SU-DHL-6 (cell line): ENCODE data around the gene RWDD1.

Source experiments
- CTCF ChIP-seq: fragments of 200-600 bp; sonication (generic); IDR thresholded peaks from one replicate; pipeline ENCODE4 v1.5.1; 2017; ENCODE audit warnings: antibody characterized with exemption, mild to moderate bottlenecking, low read length, moderate library complexity; ENCODE audit not compliant: insufficient read depth, poor library complexity, severe bottlenecking
- EZH2phosphoT487 ChIP-seq: fragments of 200-600 bp; sonication (generic), shearing (Covaris generic); conservative IDR thresholded peaks from 2 replicates; pipeline ENCODE4 v1.6.1; 2018; ENCODE audit warnings: mild to moderate bottlenecking, antibody characterized with exemption, low read length, moderate library complexity, mixed read lengths

- no peak for TF ChIP-seq CTCF
- TF ChIP-seq EZH2phosphoT487: no peak
These were observed 338 bp downstream of the RWDD1 start for GRCh38 chr6:116571683-116572000.
